ENCODE data around the gene TMEM121B. TPM values are rescaled to one million over a fixed set of nuclear protein-coding genes. Genes with fewer than 3 reads are reported as not detected.
"Not testable (repeated sequence)": the region's sequence is repeated elsewhere in the genome, so short reads cannot be mapped to it uniquely, and the experiment has no call there.

The TMEM121B gene
- total RNA-seq, 3 donors from 2014 or later = 0.09 to 0.58 (median 0.54) TPM

GRCh38 chr22:17152971-17153370 lies 31.8 kb upstream of the TMEM121B start:
- ATAC-seq (peak; percentile 84), DNase-seq (peak in 1 of 3 donors; percentile 54)
- Histone ChIP-seq H3K4me1 (ENCODE audit: low read depth) (peaks cover 41% of the 10 kb centered on the region), H3K36me3 (ENCODE audit: low read depth) (no peaks in the 10 kb centered on the region), H3K9me3 (no peaks in the 10 kb centered on the region), H3K4me3 (no peak overlapping the region)
- no peak for TF ChIP-seq CTCF (IDR thresholded peaks at IDR 0.05)
- intact Hi-C loops (cut with DNase I, micrococcal nuclease) = no loop called here

GRCh38 chr22:17152340-17152739 lies 31.2 kb upstream of the TMEM121B start:
- H3K9me3 ChIP-seq = no peaks in the 10 kb centered on the region
- intact Hi-C loops (cut with DNase I, micrococcal nuclease) = no loop called here
- ATAC-seq (peak; percentile 14), DNase-seq (no peak)
- no peak for TF ChIP-seq CTCF (IDR thresholded peaks at IDR 0.05)
- H3K4me1 ChIP-seq (ENCODE audit: low read depth) = peaks cover 35% of the 10 kb centered on the region
- no peaks in the 10 kb centered on the region for H3K36me3 ChIP-seq (ENCODE audit: low read depth)
- H3K4me3 ChIP-seq = no peak overlapping the region

GRCh38 chr22:17149076-17149815 lies 28.1 kb upstream of the TMEM121B start:
- DNase-seq (peak in 2 of 3 donors; percentile 80 to 85), ATAC-seq (peak; percentile 89)
- Histone ChIP-seq H3K4me1 (ENCODE audit: low read depth) (peaks cover 27% of the 10 kb centered on the region), H3K4me3 (no peak overlapping the region), H3K36me3 (ENCODE audit: low read depth) (no peaks in the 10 kb centered on the region), H3K9me3 (no peaks in the 10 kb centered on the region)
- intact Hi-C loops (cut with DNase I, micrococcal nuclease) = no loop called here
- TF ChIP-seq CTCF (IDR thresholded peaks at IDR 0.05) = no peak

GRCh38 chr22:17147458-17147857 lies 26.3 kb upstream of the TMEM121B start:
- H3K36me3 ChIP-seq (ENCODE audit: low read depth); H3K4me3 ChIP-seq; DNase-seq; intact Hi-C loops (cut with DNase I, micrococcal nuclease); H3K9me3 ChIP-seq; ATAC-seq: not testable (repeated sequence)
- H3K4me1 ChIP-seq (ENCODE audit: low read depth) = peaks cover 14% of the 10 kb centered on the region

GRCh38 chr22:17145021-17145680 lies 24.0 kb upstream of the TMEM121B start:
- H3K4me3 ChIP-seq = no peak overlapping the region
- TF ChIP-seq CTCF (IDR thresholded peaks at IDR 0.05) = no peak
- peaks cover 10% of the 10 kb centered on the region for H3K4me1 ChIP-seq (ENCODE audit: low read depth)
- ATAC-seq (no peak), DNase-seq (no peak)
- intact Hi-C loops (cut with DNase I, micrococcal nuclease) = no loop called here
- no peaks in the 10 kb centered on the region for H3K36me3 ChIP-seq (ENCODE audit: low read depth)
- H3K9me3 ChIP-seq = no peaks in the 10 kb centered on the region

GRCh38 chr22:17143826-17144225 lies 22.7 kb upstream of the TMEM121B start:
- intact Hi-C loops (cut with DNase I, micrococcal nuclease) = no loop called here
- Histone ChIP-seq H3K4me3 (no peak overlapping the region), H3K36me3 (ENCODE audit: low read depth) (no peaks in the 10 kb centered on the region), H3K4me1 (ENCODE audit: low read depth) (peaks cover 3% of the 10 kb centered on the region), H3K9me3 (no peaks in the 10 kb centered on the region)
- no peak for ATAC-seq
- DNase-seq = no peak
- TF ChIP-seq CTCF (IDR thresholded peaks at IDR 0.05) = no peak

Measured in mucosa of descending colon (tissue), 3 donors.